HFFc6 (cell line): ENCODE results near the gene TIMM21. TPM values are rescaled to one million over a fixed set of nuclear protein-coding genes. Genes with fewer than 3 reads are reported as not detected.

Experiments
- DNase-seq: peaks from one replicate; pipeline ENCODE4 v3.0.0-alpha.2; 2018
- H3K27ac Mint-ChIP-seq: 2 replicates; pipeline ENCODE4 v1.8.0; 2020; ENCODE audit warnings: mild to moderate bottlenecking, mixed read lengths
- H3K27me3 Mint-ChIP-seq: 2 replicates; pipeline ENCODE4 v1.8.0; 2021; ENCODE audit warnings: mild to moderate bottlenecking, moderate library complexity, mixed read lengths; ENCODE audit not compliant: insufficient read depth
- H3K36me3 Mint-ChIP-seq: 2 replicates; pipeline ENCODE4 v1.8.0; 2021; ENCODE audit warnings: low read depth, mixed read lengths
- H3K4me1 Mint-ChIP-seq: 2 replicates; pipeline ENCODE4 v1.8.0; 2020; ENCODE audit warnings: low read depth, mixed read lengths
- H3K4me3 Mint-ChIP-seq: 2 replicates; pipeline ENCODE4 v1.8.0; 2020; ENCODE audit warnings: mild to moderate bottlenecking, moderate library complexity, mixed read lengths
- H3K9me3 Mint-ChIP-seq: 2 replicates; pipeline ENCODE4 v1.8.0; 2020; ENCODE audit warnings: mild to moderate bottlenecking, mixed read lengths
- CTCF ChIP-seq: fragments of 200-600 bp; sonication (generic); IDR thresholded peaks from 2 replicates; pipeline ENCODE4 v1.5.0; 2021; ENCODE audit warnings: antibody characterized with exemption, mild to moderate bottlenecking
- total RNA-seq, 6 experiments: library from RNA; stranded (reverse); fragmentation: NEBNext Ultra II Directional; extraction: Animal tissue kit (Norgen Biotek cat#: 25700); gene quantifications; 2 replicates in 1 of 6; 3 replicates in 5 of 6; pipeline ENCODE4 v1.2.3, GENCODE V29; 2021

The TIMM21 gene
- total RNA-seq, 6 experiments from 2014 or later: 34.1 to 42.4 (median 40.6) TPM

DNA sequence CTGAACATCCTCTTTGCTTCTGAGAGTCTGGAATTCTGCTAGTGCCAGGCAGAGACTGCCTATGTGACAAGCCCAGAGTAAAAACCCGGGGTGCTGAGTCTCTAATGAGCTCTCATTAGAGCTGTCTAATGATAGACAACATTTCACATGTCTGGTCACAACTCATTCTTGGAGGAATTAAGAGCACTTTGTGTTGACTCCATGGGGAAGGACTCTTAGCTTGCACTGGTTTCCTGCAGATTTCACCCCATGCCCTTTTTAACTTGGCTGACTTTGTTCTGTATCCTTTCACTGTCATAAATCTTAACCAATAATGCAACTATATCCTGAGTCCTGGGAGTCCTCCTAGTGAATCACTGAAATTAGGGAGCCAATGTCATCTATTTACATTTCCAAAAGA lies 34.2 kb upstream of the TIMM21 start:
- no peak for TF ChIP-seq CTCF
- peaks cover 38% of the 10 kb centered on the region for H3K4me1 Mint-ChIP-seq
- peaks cover 10% of the 10 kb centered on the region for H3K9me3 Mint-ChIP-seq
- peak; percentile 18 for DNase-seq
- H3K27ac Mint-ChIP-seq: peak overlapping the region; percentile 79
- H3K27me3 Mint-ChIP-seq: no peaks in the 10 kb centered on the region
- no peak overlapping the region for H3K4me3 Mint-ChIP-seq
- H3K36me3 Mint-ChIP-seq: peaks cover 2% of the 10 kb centered on the region; the same call in 1 of the 2 replicates

GRCh38 chr18:74115046-74115445 lies 33.3 kb upstream of the TIMM21 start:
- H3K9me3 Mint-ChIP-seq: peaks cover 10% of the 10 kb centered on the region
- TF ChIP-seq CTCF: no peak
- H3K36me3 Mint-ChIP-seq: no peaks in the 10 kb centered on the region
- peaks cover 38% of the 10 kb centered on the region for H3K4me1 Mint-ChIP-seq
- DNase-seq: peak; percentile 71
- H3K27ac Mint-ChIP-seq: peak overlapping the region; percentile 79
- H3K27me3 Mint-ChIP-seq: no peaks in the 10 kb centered on the region
- H3K4me3 Mint-ChIP-seq: no peak overlapping the region

DNA sequence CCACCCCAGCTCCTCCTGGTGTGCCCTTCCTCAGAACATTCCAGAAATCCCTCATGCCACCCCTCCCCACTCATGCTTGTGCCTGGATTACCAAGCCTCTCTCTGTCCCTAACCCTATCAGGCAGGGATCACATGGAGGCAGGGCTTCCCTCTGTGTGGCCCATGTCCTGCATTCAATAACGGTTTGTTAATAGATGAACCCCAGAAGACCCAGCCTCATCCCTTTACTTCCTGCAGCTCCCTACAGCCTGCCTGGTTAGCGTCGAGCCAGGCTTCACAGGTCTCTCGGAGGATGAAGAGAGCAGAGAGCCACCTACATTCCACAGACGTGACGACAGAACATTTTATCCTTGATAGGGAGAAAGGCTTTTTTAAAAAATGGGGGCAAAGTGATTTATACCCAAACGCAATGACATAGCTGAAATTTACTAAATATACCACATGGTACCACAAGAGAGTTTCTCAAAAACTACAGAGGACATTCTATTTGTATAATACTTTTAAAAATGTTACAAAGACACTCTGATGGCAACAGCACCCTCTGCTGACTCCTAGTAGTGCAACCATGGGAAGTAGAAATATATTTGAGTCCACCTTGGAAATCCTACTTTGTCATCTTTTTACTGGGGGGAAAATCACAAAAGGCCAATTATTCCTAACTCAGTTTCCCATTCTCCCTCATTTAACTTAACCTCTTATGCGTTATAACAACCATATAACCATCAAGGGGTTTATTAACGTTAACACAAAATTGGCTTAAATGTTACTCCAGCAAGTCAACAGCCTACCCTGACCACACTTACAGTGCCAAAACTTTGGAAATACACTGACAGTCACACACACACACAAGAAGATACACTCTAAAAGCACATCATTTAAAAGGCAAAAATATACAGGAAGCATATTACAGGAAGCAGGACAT lies 31.4 kb upstream of the TIMM21 start:
- Mint-ChIP-seq H3K4me1 (peaks cover 52% of the 10 kb centered on the region), H3K4me3 (no peak overlapping the region), H3K9me3 (peaks cover 6% of the 10 kb centered on the region), H3K27ac (peak overlapping the region; percentile 5; the same call in 1 of the 2 replicates), H3K36me3 (no peaks in the 10 kb centered on the region), H3K27me3 (no peaks in the 10 kb centered on the region)
- TF ChIP-seq CTCF: peak; percentile 86
- DNase-seq: peak; percentile 47

DNA sequence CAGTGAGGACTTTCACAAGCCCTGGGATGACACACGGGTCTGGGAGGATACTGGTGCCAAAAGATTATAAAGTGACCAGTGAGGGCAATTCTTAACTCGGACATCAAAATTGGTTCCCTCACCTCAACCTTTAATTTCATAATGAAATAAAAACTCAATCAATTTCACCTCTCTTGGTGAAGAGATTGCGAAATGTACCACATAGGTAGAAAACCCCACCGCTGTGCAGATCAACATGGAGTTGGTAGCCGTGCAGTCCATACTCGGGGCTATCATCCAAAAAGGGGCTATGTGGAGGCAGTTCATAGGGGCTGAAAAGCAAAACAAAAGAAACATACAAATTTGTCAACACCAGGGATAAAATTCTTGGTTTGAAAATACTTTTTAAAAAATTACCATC lies 25.1 kb upstream of the TIMM21 start:
- H3K36me3 Mint-ChIP-seq: no peaks in the 10 kb centered on the region
- no peak for DNase-seq
- H3K27ac Mint-ChIP-seq: no peak overlapping the region
- H3K4me3 Mint-ChIP-seq: no peak overlapping the region
- H3K9me3 Mint-ChIP-seq: no peaks in the 10 kb centered on the region
- no peak for TF ChIP-seq CTCF
- peaks cover 6% of the 10 kb centered on the region for H3K27me3 Mint-ChIP-seq
- H3K4me1 Mint-ChIP-seq: peaks cover 29% of the 10 kb centered on the region

DNA sequence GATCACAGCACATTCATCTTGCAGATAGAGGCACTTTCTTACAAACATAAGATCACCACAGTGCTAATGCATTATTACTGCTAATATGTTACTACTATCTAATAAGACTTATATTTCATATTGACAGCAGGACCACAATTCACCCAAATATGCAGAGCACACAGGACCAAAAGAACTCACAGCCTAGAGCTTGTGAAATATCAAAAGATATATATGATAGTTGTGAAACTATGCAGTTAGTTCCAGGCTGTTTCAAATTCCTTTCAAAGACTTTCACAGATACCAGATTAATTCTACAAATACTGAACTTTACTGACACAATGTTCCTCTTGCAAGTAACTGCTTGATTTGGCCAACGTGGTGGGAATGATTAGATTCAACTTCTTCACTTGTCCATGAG lies 23.7 kb upstream of the TIMM21 start:
- H3K9me3 Mint-ChIP-seq: no peaks in the 10 kb centered on the region
- no peak for DNase-seq
- no peaks in the 10 kb centered on the region for H3K36me3 Mint-ChIP-seq
- H3K27me3 Mint-ChIP-seq: peaks cover 6% of the 10 kb centered on the region
- no peak overlapping the region for H3K27ac Mint-ChIP-seq
- peaks cover 29% of the 10 kb centered on the region for H3K4me1 Mint-ChIP-seq
- no peak overlapping the region for H3K4me3 Mint-ChIP-seq
- no peak for TF ChIP-seq CTCF
